Ascending aorta (tissue), 2 donors: Measurements from ENCODE around the gene OR4C3. TPM values are rescaled to one million over a fixed set of nuclear protein-coding genes. Genes with fewer than 3 reads are reported as not detected.
"Not testable (repeated sequence)": the region's sequence is repeated elsewhere in the genome, so short reads cannot be mapped to it uniquely, and the experiment has no call there.

Experiments used
- DNase-seq, 2 donors: peaks; one replicate each; pipeline ENCODE4 v3.0.0-alpha.2; 2019; ENCODE audit warnings: low spot score in 2 of 2
- H3K27ac ChIP-seq, 2 donors: fragments of 200-600 bp; sonication (generic); one replicate each; pipeline ENCODE4 v1.5.1; 2016 to 2017; ENCODE audit warnings: mild to moderate bottlenecking in 1 of 2
- H3K27me3 ChIP-seq: fragments of 200-600 bp; sonication (generic); one replicate; pipeline ENCODE4 v1.5.1; 2017
- H3K36me3 ChIP-seq, 2 donors: fragments of 200-600 bp; sonication (generic); one replicate each; pipeline ENCODE4 v1.5.1; 2016
- H3K4me1 ChIP-seq, 2 donors: fragments of 200-600 bp; sonication (generic); one replicate each; pipeline ENCODE4 v1.5.1; 2016 to 2017; ENCODE audit warnings: mild to moderate bottlenecking in 1 of 2
- H3K4me3 ChIP-seq, 2 donors: fragments of 200-600 bp; sonication (generic); one replicate each; pipeline ENCODE4 v1.5.1; 2016 to 2017; ENCODE audit warnings: mild to moderate bottlenecking in 1 of 2
- H3K9me3 ChIP-seq, 2 donors: fragments of 200-600 bp; sonication (generic); one replicate each; pipeline ENCODE4 v1.5.1; 2016
- CTCF ChIP-seq, 3 experiments: fragments of 200-600 bp in 2 of 3; fragments of 450-650 bp in 1 of 3; sonication (generic) in 2 of 3; IDR thresholded peaks; one replicate each; pipeline ENCODE4 v1.5.1; 2016 to 2019; ENCODE audit warnings: antibody characterized with exemption in 3 of 3, mild to moderate bottlenecking in 1 of 3, moderate library complexity in 1 of 3
- intact Hi-C: fragments of 100-400 bp; cut with DNase I; formaldehyde crosslinking; loops from one replicate; pipeline ENCODE4 v1.15.1; 2023
- total RNA-seq: library from RNA; depleted of rRNA; stranded (reverse); fragments of >200 nt; gene quantifications from one replicate; pipeline ENCODE4 v1.1.0, GENCODE V29; 2016

The OR4C3 gene
- total RNA-seq, 1 donor from 2014 or later = not detected

- no peak for TF ChIP-seq CTCF (IDR thresholded peaks at IDR 0.05)
- H3K4me1 ChIP-seq = no peaks in the 10 kb centered on the region
- H3K27me3 ChIP-seq = no peaks in the 10 kb centered on the region
- H3K4me3 ChIP-seq = no peak overlapping the region
- H3K9me3 ChIP-seq = no peaks in the 10 kb centered on the region
- no peak overlapping the region for H3K27ac ChIP-seq
- intact Hi-C loops = no loop called here
- DNase-seq = no peak
- no peaks in the 10 kb centered on the region for H3K36me3 ChIP-seq
Observed at GRCh38 chr11:48354013-48354412, 29.3 kb downstream of the OR4C3 start.

GRCh38 chr11:48354677-48355076 is 30.0 kb downstream of the OR4C3 start:
- no peak overlapping the region for H3K4me3 ChIP-seq
- intact Hi-C loops = loop anchor here (5.0 kb wide), 1 partner anchor 1673 kb away; no protein-coding TSS in a partner anchor
- DNase-seq = no peak
- no peak for TF ChIP-seq CTCF (IDR thresholded peaks at IDR 0.05)
- no peaks in the 10 kb centered on the region for H3K9me3 ChIP-seq
- no peaks in the 10 kb centered on the region for H3K27me3 ChIP-seq
- H3K27ac ChIP-seq = no peak overlapping the region
- no peaks in the 10 kb centered on the region for H3K4me1 ChIP-seq
- no peaks in the 10 kb centered on the region for H3K36me3 ChIP-seq

GRCh38 chr11:48361289-48361688 is 36.6 kb downstream of the OR4C3 start:
- H3K36me3 ChIP-seq, H3K27me3 ChIP-seq, H3K4me3 ChIP-seq, H3K27ac ChIP-seq, intact Hi-C loops, DNase-seq, H3K9me3 ChIP-seq, H3K4me1 ChIP-seq: not testable (repeated sequence)

GRCh38 chr11:48366365-48366764 is 41.6 kb downstream of the OR4C3 start, which contains the start of gene OR4C5:
OR4C5 (minus strand) TSS chr11:48366465; CDS start chr11:48366465, 0 bp downstream.
- intact Hi-C loops = no loop called here
- Histone ChIP-seq H3K27ac (no peak within 1 kb of the TSS), H3K4me3 (no peak within 1 kb of the TSS), H3K36me3 (no peaks in the 10 kb centered on the region), H3K9me3 (no peaks in the 10 kb centered on the region), H3K4me1 (no peaks in the 10 kb centered on the region), H3K27me3 (no peaks in the 10 kb centered on the region)
- DNase-seq = no peak
- no peak for TF ChIP-seq CTCF (IDR thresholded peaks at IDR 0.05)

Other genes with a start within 250 kb of the OR4C3 start
- gene OR4B1, start 108.1 kb upstream of the OR4C3 start, total RNA-seq = not detected
- not detected for gene OR4X2, start 79.8 kb upstream of the OR4C3 start, total RNA-seq
- not detected for gene OR4X1, start 61.1 kb upstream of the OR4C3 start, total RNA-seq
- gene OR4S1, start 18.7 kb upstream of the OR4C3 start, total RNA-seq = not detected
- not detected for gene OR4C5, start 41.5 kb downstream of the OR4C3 start, total RNA-seq
- gene OR4A47, start 163.9 kb downstream of the OR4C3 start, total RNA-seq = not detected